K562 (cell line): ENCODE data around the gene RSPH9. TPM values are rescaled to one million over a fixed set of nuclear protein-coding genes. Genes with fewer than 3 reads are reported as not detected.

ENCODE experiments used
- ATAC-seq: fragments of 200-7000 bp; cut with Tn5 transposase; 3 replicates; pipeline ENCODE4 v1.9.1; 2020; ENCODE audit warnings: moderate library complexity
- BruUV-seq: library from RNA; stranded (reverse); fragments of 400-500 nt; replicated peaks from 2 replicates; lab custom pipeline; 2021; lab: Mats Ljungman, UMichigan
- CTCF ChIA-PET: fragments of 300-600 bp; formaldehyde crosslinking; extraction: SDS; loops from one replicate; lab custom pipeline; 2021; ENCODE audit warnings: low intra/inter-chr PET ratio; lab: Yijun Ruan, JAX
- POLR2A ChIA-PET: fragments of 300-600, 350-650 bp; sonication (Branson Sonifier 250); formaldehyde crosslinking; extraction: SDS; loops from one replicate; lab custom pipeline; 2021; ENCODE audit warnings: antibody characterized with exemption, inconsistent platforms; lab: Yijun Ruan, JAX
- DNase-seq, 4 experiments: peaks; one replicate each; pipeline versions ENCODE4 v3.0.0 to v3.0.0-alpha.2; 2011 to 2018; ENCODE audit warnings: low spot score in 3 of 4, mixed read lengths in 3 of 4; ENCODE audit errors: extremely low read depth in 1 of 4
- FAIRE-seq: peaks from 2 replicates; lab custom pipeline; 2011; peaks lifted over from hg19 to GRCh38; lab: Jason Lieb, UNC
- H2AFZ ChIP-seq: 2 replicates; pipeline ENCODE4 v1.6.0; 2011; ENCODE audit warnings: low read depth, low read length, control low read depth, inconsistent platforms
- H3K27ac ChIP-seq: fragments of 200-600 bp; 3 replicates; pipeline ENCODE4 v1.8.0; 2011; ENCODE audit warnings: low read depth, mild to moderate bottlenecking, control low read depth, inconsistent platforms, low read length, moderate library complexity, mixed read lengths; ENCODE audit errors: extremely low read depth
- H3K27me3 ChIP-seq, 2 experiments: fragments of 300-600 bp in 1 of 2; 2 replicates in 1 of 2; 3 replicates in 1 of 2; pipeline versions ENCODE4 v1.6.0 to v1.8.0; 2011; ENCODE audit warnings: inconsistent platforms in 2 of 2, low read length in 2 of 2, mild to moderate bottlenecking in 1 of 2, mixed read lengths in 1 of 2, moderate library complexity in 1 of 2; ENCODE audit not compliant: control insufficient read depth in 2 of 2, insufficient read depth in 2 of 2
- H3K36me3 ChIP-seq: fragments of 300-600 bp; 3 replicates; pipeline ENCODE4 v1.8.0; 2011; ENCODE audit warnings: mild to moderate bottlenecking, low read length, inconsistent platforms; ENCODE audit not compliant: control insufficient read depth, insufficient read depth
- H3K4me1 ChIP-seq, 2 experiments: fragments of 200-600 bp in 1 of 2; replicated peaks in 1 of 2; 2 replicates in 1 of 2; 3 replicates in 1 of 2; pipeline versions ENCODE4 v1.5.1 to v1.8.0; 2011; ENCODE audit warnings: inconsistent platforms in 2 of 2, low read length in 2 of 2, mild to moderate bottlenecking in 1 of 2, mixed read lengths in 1 of 2, moderate library complexity in 1 of 2; ENCODE audit not compliant: control insufficient read depth in 2 of 2, insufficient read depth in 2 of 2
- H3K4me2 ChIP-seq: 2 replicates; pipeline ENCODE4 v1.6.1; 2011; ENCODE audit warnings: low read length, control low read depth, inconsistent platforms, mixed read lengths; ENCODE audit not compliant: insufficient read depth
- H3K4me3 ChIP-seq: fragments of 200-600 bp; sonication (generic), shearing (Covaris generic); 2 replicates; pipeline ENCODE4 v1.5.1; 2016; ENCODE audit warnings: control low read depth, inconsistent platforms
- H3K79me2 ChIP-seq: fragments of 200-600 bp; 3 replicates; pipeline ENCODE4 v1.8.0; 2011; ENCODE audit warnings: low read length, inconsistent platforms; ENCODE audit not compliant: control insufficient read depth, insufficient read depth
- H3K9ac ChIP-seq, 2 experiments: 2 replicates each; pipeline versions ENCODE4 v1.6.0 to v1.6.1; 2011; ENCODE audit warnings: low read depth in 2 of 2, low read length in 2 of 2, control low read depth in 1 of 2, inconsistent platforms in 1 of 2, mild to moderate bottlenecking in 1 of 2, mixed read lengths in 1 of 2; ENCODE audit not compliant: insufficient read depth in 1 of 2
- H3K9me1 ChIP-seq: one replicate; pipeline ENCODE4 v1.6.0; 2011; ENCODE audit warnings: inconsistent platforms, mild to moderate bottlenecking, low read length, moderate library complexity; ENCODE audit not compliant: control insufficient read depth, insufficient read depth
- H3K9me3 ChIP-seq: replicated peaks from 2 replicates; pipeline ENCODE4 v1.5.1; 2011; ENCODE audit warnings: low read depth, low read length, inconsistent platforms; ENCODE audit not compliant: control insufficient read depth, insufficient read depth
- H4K20me1 ChIP-seq: replicated peaks from 2 replicates; pipeline ENCODE4 v1.6.1; 2011; ENCODE audit warnings: low read length, inconsistent platforms, mixed read lengths; ENCODE audit not compliant: control insufficient read depth, insufficient read depth
- ATF6 ChIP-seq: sonication (generic); formaldehyde crosslinking; IDR thresholded peaks from 2 replicates; pipeline ENCODE4 v1.4.0; 2020; ENCODE audit warnings: mild to moderate bottlenecking, missing genetic modification reagents
- EGR1 ChIP-seq: fragments of 450-650 bp; conservative IDR thresholded peaks from 2 replicates; pipeline ENCODE4 v1.6.1; 2017; ENCODE audit warnings: mild to moderate bottlenecking
- FOXJ3 ChIP-seq: sonication (generic); formaldehyde crosslinking; IDR thresholded peaks from 2 replicates; pipeline ENCODE4 v1.4.0; 2020; ENCODE audit warnings: mild to moderate bottlenecking, missing genetic modification reagents
- FOXP1 ChIP-seq: sonication (generic); formaldehyde crosslinking; IDR thresholded peaks from 2 replicates; pipeline ENCODE4 v1.8.0; 2022; ENCODE audit warnings: mild to moderate bottlenecking, missing genetic modification reagents
- MBD1 ChIP-seq: fragments of 250-450 bp; sonication (Bioruptor Pico); IDR thresholded peaks from 2 replicates; pipeline ENCODE4 v1.8.0; 2022; ENCODE audit warnings: inconsistent platforms
- OTX1 ChIP-seq: fragments of 450-650 bp; formaldehyde crosslinking; IDR thresholded peaks from 2 replicates; pipeline ENCODE4 v1.4.0; 2022; ENCODE audit warnings: mild to moderate bottlenecking
- SAP30 ChIP-seq: fragments of 200-600 bp; sonication (generic); IDR thresholded peaks from 2 replicates; pipeline ENCODE4 v1.6.1; 2012; ENCODE audit warnings: borderline replicate concordance, low read depth, mild to moderate bottlenecking, moderate library complexity, low read length, control low read depth, inconsistent platforms; ENCODE audit not compliant: insufficient read depth, poor library complexity, severe bottlenecking
- TEAD4 ChIP-seq, 2 experiments: sonication (generic) in 1 of 2; formaldehyde crosslinking in 1 of 2; IDR thresholded peaks; 2 replicates each; pipeline versions ENCODE4 v1.6.1 to v1.8.0; 2012 to 2022; ENCODE audit warnings: borderline replicate concordance in 1 of 2, inconsistent platforms in 1 of 2, low read length in 1 of 2, mild to moderate bottlenecking in 1 of 2, missing genetic modification reagents in 1 of 2
- WGBS: fragments of 100-300 bp; shearing (Covaris generic); methylation state at CpG from one replicate; pipeline ENCODE4 v1.1.6; 2016; ENCODE audit warnings: low coverage, mixed read lengths; ENCODE audit not compliant: insufficient coverage; ENCODE audit errors: missing lambda C conversion rate; 5-methylcytosine and 5-hydroxymethylcytosine counted together
- in situ Hi-C: fragments of 300-500 bp; cut with MboI; formaldehyde crosslinking; loops from 4 replicates; pipeline ENCODE4 v1.15.0; 2018; ENCODE audit warnings: inconsistent platforms, mixed read lengths
- intact Hi-C: fragments of 100-400 bp; cut with micrococcal nuclease; formaldehyde crosslinking; loops from 2 replicates; pipeline ENCODE4 v1.14.2; 2022
- polyA plus RNA-seq, 8 experiments: library from polyadenylated mRNA; depleted of rRNA in 4 of 8; stranded (reverse) in 5 of 8; unstranded in 3 of 8; fragments of >200 nt; fragmentation: Nextera tagmentation in 2 of 8; fragmentation: Illumina TruSeq in 1 of 8; extraction: Ambion mirVana in 2 of 8; extraction: Trizol in 1 of 8; gene quantifications; 2 replicates each; pipeline versions ENCODE4 v1.2.1 to v1.2.3, GENCODE V29; 2011 to 2014; ENCODE audit warnings: inconsistent platforms in 1 of 8, missing spikeins in 1 of 8
- total RNA-seq, 7 experiments: library from RNA; depleted of rRNA in 6 of 7; stranded (reverse); fragments of >200 nt in 6 of 7; fragmentation: Illumina TruSeq in 2 of 7; extraction: Trizol in 2 of 7; gene quantifications; 2 replicates each; pipeline versions ENCODE4 v1.2.1 to v1.2.3, GENCODE V29; 2011 to 2021; ENCODE audit warnings: low replicate concordance in 1 of 7
- TF ChIP-seq, protein P1 (sequence below): fragments of 250-450 bp; sonication (Bioruptor Pico); IDR thresholded peaks from 2 replicates; pipeline ENCODE4 v1.5.0; 2021; ENCODE audit warnings: mild to moderate bottlenecking, borderline replicate concordance

The RSPH9 gene
- total and polyA plus RNA-seq, 9 of the 15 experiments (the other 6 are each of a cell fraction or from before 2014, with no cell fraction given): 0.05 to 0.60 (median 0.39) TPM; not detected in 6

- TF ChIP-seq ATF6 (CRISPR knock-in tag) (no peak), OTX1 (CRISPR knock-in tag) (peak; percentile 52; the same call in 1 of the 2 replicates), SAP30 (no peak)
Measured at GRCh38 chr6:43669050-43669921, 24.4 kb downstream of the RSPH9 start (continued).

DNA sequence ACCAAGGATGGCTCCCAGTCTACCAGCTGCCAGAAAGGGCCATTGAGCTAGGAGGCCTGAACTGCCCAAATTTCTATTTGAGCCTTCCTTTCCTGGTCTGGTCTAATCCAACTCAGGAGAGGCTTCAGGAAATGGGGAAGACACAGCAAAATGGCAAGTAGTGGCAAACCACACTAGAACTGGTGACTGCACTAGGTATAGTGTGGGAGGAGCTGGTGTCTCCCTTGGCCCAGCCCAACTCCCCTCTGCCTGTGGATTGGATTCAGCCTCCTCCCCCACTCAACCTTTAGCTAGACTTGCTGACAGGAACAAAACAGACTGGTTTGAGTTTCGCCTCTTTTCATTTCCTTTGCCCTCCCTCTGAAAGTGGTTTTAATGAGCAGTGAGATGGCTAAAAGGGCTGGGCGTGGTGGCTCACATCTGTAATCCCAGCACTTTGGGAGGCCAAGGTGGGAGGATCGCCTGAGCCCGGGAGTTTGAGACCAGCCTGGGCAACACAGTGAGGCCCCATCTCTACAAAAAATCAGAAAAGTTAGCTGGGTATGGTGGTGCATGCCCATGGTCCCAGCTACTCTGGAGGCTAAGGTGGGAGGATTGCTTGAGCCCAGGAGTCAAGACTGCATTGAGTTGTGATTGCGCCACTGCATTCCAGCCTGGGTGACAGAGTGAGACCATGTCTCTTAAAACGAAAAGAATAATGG, 25.2 kb downstream of the RSPH9 start:
- Histone ChIP-seq H2AFZ (no peak overlapping the region), H4K20me1 (no peaks in the 10 kb centered on the region; the same call in 1 of the 2 replicates), H3K27ac (peak overlapping the region; percentile 58; the same call in 2 of the 3 replicates), H3K79me2 (no peaks in the 10 kb centered on the region), H3K27me3 (no peaks in the 10 kb centered on the region; a peak in 1 of 5 replicates), H3K9me1 (peaks cover 12% of the 10 kb centered on the region), H3K9ac (peak overlapping the region in 1 of 2 experiments; percentile 83; a peak in 2 of 4 replicates), H3K36me3 (peaks cover 47% of the 10 kb centered on the region), H3K4me3 (no peak overlapping the region), H3K4me2 (peak overlapping the region; percentile 6; the same call in 1 of the 2 replicates), H3K4me1 (peaks cover 40 to 42% of the 10 kb centered on the region in 2 experiments), H3K9me3 (no peaks in the 10 kb centered on the region)
- FAIRE-seq (peak; percentile 86), DNase-seq (peak; percentile 52 to 77 (median 68)), ATAC-seq (peak; percentile 73)
- no TSS peak for BruUV-seq
- ChIA-PET POLR2A (interaction anchor here (0.6 to 6.0 kb wide), 25 partner anchors 8 to 585 kb away, joined by 3 to 32 read pairs (median 4); partner anchors contain the start of genes GTPBP2, MRPS18A, RSPH9 and VEGFA), CTCF (no interaction called here)
- intact Hi-C loops: loop anchor here (5.0 to 10.0 kb wide), 4 partner anchors 43 to 282 kb away; partner anchors contain the start of genes GTPBP2 and VEGFA
- in situ Hi-C loops: loop anchor here (5.0 kb wide), 2 partner anchors 102 to 407 kb away; partner anchors contain the start of gene VEGFA
- WGBS: 51% methylated on average over 6 of the region's 6 CpGs
- TF ChIP-seq FOXJ3 (CRISPR knock-in tag) (no peak), FOXP1 (CRISPR knock-in tag) (no peak), MBD1 (CRISPR knock-in tag) (no peak), EGR1 (0 out of 2 replicates have a peak, but pooled peaks have one; percentile 32), TEAD4 (IDR thresholded peaks at IDR 0.05; ENCODE audit: low read length) (no peak), TEAD4 (CRISPR knock-in tag; IDR thresholded peaks at IDR 0.05; ENCODE audit: borderline replicate concordance) (no peak)
- TF ChIP-seq, protein P1, sequence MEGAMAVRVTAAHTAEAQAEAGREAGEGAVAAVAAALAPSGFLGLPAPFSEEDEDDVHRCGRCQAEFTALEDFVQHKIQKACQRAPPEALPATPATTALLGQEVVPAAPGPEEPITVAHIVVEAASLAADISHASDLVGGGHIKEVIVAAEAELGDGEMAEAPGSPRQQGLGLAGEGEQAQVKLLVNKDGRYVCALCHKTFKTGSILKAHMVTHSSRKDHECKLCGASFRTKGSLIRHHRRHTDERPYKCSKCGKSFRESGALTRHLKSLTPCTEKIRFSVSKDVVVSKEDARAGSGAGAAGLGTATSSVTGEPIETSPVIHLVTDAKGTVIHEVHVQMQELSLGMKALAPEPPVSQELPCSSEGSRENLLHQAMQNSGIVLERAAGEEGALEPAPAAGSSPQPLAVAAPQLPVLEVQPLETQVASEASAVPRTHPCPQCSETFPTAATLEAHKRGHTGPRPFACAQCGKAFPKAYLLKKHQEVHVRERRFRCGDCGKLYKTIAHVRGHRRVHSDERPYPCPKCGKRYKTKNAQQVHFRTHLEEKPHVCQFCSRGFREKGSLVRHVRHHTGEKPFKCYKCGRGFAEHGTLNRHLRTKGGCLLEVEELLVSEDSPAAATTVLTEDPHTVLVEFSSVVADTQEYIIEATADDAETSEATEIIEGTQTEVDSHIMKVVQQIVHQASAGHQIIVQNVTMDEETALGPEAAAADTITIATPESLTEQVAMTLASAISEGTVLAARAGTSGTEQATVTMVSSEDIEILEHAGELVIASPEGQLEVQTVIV (CRISPR knock-in tag): no peak
